HG02885 (cell line): ENCODE results near the gene GLB1L.
A peak's percentile ranks its signal among the peaks of the same experiment; 100 is the strongest.

Experiments
- ATAC-seq: cut with Tn5 transposase; IDR thresholded peaks from one replicate; pipeline ENCODE4 v1.9.1; 2021; ENCODE audit warnings: mild to moderate bottlenecking; ENCODE audit not compliant: unreplicated experiment, poor library complexity

The GLB1L gene

DNA sequence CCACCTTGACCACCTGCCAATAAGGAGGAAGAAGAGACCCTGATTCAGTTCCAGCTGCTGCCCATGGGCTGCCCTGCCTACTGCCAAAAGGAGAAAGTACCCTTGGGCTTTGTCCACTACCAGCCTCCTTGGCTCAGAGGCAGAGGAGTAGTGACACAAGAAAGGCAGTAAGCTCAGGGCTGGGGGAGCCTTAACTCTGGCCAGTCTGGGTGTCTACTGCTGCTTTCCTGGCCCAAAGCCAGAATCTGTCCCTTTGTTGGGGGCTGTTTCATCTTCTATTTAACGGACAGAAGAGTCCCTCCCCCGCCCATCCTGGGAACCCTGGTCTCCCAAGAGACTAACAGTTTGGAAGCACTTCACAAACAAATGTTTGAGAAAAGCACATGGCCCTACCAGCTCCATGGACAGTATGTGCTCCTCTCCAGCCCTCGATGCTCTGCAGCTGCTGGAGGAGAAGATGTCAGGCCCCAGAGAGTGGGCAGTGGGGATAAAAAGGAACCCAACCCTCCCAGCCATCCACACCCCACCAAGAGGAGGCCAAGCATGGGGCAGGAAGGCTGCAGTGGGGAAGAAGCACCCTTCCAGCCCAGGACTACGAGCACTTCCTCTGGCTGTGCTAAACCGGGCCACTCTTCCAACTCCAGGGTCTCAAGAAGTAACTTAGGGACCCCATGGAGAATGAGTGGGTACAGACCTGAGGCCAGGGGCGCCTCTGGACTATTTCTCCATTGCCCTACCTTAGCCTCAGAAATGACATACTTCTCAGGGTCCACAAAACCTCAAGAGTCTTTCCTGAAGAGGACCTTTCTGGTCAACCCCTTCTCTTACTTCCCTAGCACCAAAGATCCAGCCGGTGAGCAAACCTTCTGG lies 17.0 kb downstream of the GLB1L start:
- no peak for ATAC-seq

DNA sequence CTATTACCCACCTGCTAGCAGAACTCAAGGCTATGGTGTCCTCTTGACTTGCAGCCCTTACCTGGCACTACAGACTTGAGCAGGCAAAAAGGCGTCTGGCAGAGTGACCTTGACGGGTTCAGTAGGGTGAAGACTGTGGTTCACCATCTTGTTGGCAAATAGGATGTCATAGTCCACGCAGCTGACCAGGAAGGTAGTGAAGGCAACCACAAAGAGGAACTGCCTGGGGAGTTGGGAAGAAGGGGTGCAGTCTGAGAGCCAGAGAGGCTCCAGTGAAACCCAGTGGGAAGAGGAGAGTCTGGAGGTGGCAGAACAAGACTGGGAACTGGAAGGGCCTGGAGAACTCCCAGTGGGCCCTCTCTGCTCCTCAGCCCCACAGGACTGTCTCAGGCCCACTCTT lies 19.9 kb downstream of the GLB1L start:
- ATAC-seq = no peak

DNA sequence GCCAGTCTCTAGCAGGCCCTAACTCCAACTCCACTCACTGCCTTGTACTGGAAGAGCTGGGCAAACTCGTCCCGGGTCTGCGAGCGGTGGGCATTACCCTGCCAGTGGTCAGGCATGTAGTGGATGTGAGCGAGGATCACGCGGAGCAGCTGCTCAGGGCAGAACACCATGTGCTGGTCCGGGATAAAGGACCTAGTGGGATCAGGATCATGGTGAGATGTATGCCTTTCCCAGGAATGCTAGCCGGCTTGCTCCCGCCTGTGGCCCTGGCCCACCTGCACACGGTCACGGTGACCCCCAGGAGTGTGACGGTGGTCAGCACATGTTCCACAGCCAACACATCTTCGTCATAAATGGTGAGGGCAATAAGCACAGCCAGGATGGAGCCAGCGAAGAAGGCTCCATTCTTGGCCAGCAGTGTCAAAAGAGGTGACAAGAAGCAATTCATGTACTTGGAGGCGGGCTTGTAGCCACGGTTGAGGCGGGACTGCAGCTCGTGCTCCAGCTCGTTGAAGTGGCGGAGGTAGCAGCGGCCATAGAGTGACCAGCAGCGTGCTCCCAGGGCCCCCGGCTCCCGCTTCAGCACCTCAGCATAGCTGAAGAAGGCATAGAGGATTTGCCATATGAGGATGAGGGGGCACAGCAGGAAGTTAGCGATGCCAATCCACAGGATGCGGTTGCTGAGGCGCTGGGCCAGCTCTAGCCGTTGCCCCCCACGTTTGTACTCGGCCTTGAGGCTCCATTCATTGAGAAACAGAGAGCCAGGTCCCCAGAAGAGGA lies 21.2 kb downstream of the GLB1L start:
- no peak for ATAC-seq

DNA sequence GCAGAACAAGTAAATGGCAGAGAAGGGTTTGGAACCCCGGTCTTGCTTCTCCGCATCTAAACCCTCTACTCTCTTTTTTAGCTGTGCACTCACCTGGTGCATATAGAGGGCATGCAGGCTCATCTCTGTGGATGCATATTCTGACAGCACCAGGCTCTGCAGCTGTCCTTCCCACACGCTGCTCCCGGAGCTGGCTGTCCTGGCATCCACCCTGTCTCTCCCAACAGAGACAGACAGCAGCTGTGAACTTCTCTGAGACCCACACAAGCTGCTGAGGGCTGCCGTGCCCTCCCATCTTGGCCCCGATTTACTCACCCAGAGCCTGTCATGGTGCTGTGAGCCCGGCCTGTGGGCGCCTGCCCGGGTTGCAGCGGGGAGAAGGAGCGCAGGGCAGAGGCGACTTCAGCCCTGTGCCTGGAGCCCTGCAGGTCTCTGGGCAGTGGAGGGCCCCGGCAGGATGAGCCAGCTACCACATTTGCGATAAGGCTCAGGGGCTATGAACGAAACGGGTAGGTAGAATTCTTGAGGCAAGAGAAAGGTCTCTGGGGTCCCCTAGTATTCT lies 23.2 kb downstream of the GLB1L start:
- ATAC-seq = no peak

DNA sequence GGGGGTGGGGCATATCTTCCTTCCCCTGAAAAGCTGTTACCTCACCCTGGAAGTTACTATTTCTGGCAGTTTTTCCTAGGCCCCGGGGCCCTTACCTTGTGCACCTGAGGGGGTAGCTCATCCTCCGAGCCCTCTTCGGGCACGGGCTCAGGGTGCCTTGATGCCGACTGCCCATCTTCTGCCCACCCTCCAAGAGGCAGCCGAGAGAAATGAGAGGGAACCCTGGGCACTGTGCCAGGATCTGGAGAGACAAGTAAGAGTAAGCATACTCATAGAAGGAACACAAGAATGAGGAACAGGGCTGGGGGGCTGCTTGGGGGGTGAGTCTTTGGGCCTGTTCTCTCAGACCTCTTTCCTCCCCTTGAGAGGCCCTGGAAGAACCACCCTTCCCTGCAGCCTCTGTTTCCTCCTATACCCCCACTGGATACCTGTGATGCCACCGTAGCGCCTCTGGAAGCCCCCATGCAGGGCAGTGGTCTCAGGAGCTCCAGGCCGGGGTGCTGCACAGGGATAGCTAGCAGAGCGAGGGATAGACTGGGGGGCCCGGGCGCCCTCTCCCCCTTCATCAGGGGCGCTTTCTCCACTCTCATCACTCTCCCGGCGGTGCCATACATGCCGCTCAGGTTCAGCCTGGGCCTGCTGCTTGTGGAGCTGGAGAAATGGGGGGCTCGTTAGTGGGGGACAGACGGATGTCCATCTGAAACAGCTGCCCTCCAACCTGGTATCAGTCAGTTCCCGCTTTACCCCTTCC lies 24.4 kb downstream of the GLB1L start:
- ATAC-seq = no peak

DNA sequence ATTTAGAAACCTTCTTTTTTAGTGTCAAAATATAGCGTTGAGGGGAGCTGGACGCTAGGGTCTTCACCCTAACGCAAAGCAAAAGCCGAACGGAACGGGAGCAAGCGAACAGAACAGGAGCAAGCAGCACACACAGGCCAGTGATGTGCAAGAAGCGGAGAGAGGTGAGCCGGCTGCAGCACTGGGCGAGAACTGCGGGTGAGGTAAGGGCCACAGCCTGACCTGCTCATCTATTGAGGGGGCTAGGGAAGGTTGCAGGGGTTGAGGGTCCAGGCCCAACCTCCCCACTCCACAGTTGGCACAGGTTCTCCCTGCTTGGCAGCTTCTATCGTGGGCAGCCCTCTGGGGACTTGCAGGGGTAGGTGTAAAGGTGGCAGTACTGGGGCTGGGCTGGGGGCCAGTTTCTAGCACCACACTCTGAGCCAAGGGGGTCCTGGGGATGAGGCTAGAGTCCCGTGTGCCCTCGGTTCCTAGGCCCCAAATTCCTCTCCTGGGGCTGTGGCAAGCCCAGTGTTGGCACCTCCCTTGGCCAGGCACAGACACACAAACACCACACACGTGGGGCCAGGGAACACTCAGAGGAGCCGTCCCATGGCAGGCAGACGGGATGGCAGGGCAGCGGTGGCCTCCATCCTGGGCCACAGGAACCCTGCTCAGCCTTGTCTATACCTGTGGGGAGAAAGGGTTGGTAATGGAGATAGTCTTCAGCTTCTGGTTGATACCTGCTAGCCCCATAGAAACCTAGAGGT lies 25.3 kb downstream of the GLB1L start:
- ATAC-seq = no peak

- ATAC-seq = peak; percentile 78
Measured at GRCh38 chr2:219218732-219219701, 26.2 kb downstream of the GLB1L start, which contains the start of gene ABCB6. Gene ABCB6, minus strand, starts transcription at chr2:219218958. Its CDS starts 285 bp downstream, at chr2:219218673.

- peak; percentile 24 for ATAC-seq
Measured at GRCh38 chr2:219218217-219218731, 27.0 kb downstream of the GLB1L start.

DNA sequence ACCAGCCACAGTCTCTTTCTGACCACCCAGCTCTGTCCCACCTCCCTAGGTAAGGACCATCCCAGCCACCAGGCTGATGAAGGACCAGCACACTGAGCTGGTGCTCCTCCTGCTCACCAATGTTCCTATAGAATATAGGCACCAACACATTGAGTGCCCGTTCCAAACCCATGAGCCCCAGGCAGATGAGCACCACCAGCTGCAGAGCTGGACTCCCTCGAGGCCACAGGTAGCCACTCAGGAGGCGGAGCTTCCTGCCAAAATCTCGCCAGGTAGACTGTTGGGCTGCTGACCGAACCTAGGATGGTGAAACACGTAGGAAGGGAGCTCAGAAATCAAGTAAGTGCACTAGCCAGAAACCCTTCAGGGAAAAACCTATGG lies 28.7 kb downstream of the GLB1L start:
- no peak for ATAC-seq

- ATAC-seq = no peak
Measured at GRCh38 chr2:219215871-219216534, 29.2 kb downstream of the GLB1L start.

- no peak for ATAC-seq
Measured at GRCh38 chr2:219214786-219215185, 30.5 kb downstream of the GLB1L start.

- ATAC-seq = no peak
Measured at GRCh38 chr2:219214141-219214540, 31.1 kb downstream of the GLB1L start.

GRCh38 chr2:219213486-219214071 lies 31.7 kb downstream of the GLB1L start:
- ATAC-seq = no peak

GRCh38 chr2:219213026-219213415 lies 32.2 kb downstream of the GLB1L start:
- no peak for ATAC-seq

- no peak for ATAC-seq
Measured at GRCh38 chr2:219210886-219211362, 34.3 kb downstream of the GLB1L start.

DNA sequence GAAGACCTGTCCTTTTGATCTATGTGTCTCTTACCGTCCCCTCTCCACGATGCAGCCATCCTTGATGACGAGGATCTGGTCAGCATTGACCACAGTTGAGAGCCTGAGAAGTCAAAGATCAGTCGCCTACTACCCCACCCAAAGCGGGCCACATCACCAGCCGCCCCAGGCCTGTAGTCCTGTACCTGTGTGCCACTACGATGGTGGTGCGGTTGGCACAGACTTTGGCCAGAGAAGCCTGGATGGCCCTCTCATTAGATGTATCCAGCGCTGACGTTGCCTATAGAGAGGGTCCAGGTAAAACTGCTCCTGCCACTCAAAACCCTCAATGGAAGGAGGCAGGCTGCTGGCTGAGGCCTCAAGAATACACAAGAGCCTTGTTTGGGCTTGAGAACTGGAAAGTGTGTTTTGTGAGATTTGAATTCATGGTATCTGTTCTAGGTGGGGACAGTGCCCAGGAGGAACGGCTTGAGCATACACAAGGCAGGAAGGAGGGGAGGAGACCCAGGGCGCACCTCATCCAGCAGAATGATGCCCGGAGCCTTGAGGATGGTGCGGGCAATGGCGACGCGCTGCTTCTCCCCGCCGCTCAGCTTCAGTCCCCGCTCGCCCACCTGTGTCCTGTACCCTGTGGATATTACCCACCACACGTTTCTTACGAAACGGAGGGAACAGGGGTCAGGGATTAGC lies 34.9 kb downstream of the GLB1L start:
- no peak for ATAC-seq
